GM23338 (cell line): ENCODE data around the gene EYA3. TPM values are rescaled to one million over a fixed set of nuclear protein-coding genes. Genes with fewer than 3 reads are reported as not detected.

ENCODE experiments used
- ATAC-seq: fragments of 200-7000 bp; cut with Tn5 transposase; 3 replicates; pipeline ENCODE4 v1.9.1; 2020
- DNase-seq: peaks from one replicate; pipeline ENCODE4 v3.0.0-alpha.2; 2015; ENCODE audit warnings: low spot score
- H2AFZ ChIP-seq: fragments of 200-600 bp; sonication (generic); 2 replicates; pipeline ENCODE4 v1.8.0; 2016; ENCODE audit warnings: antibody characterized with exemption, mild to moderate bottlenecking, moderate library complexity
- H3F3A ChIP-seq: fragments of 200-600 bp; sonication (generic); replicated peaks from 2 replicates; pipeline ENCODE4 v1.8.0; 2017; ENCODE audit warnings: antibody characterized with exemption, mixed run types, low read depth
- H3K27ac ChIP-seq: fragments of 200-600 bp; sonication (generic); 2 replicates; pipeline ENCODE4 v1.6.1; 2016; ENCODE audit warnings: low read depth
- H3K27me3 ChIP-seq: fragments of 200-600 bp; sonication (generic); 2 replicates; pipeline ENCODE4 v1.8.0; 2016; ENCODE audit warnings: mild to moderate bottlenecking, mixed run types, moderate library complexity; ENCODE audit not compliant: insufficient read depth
- H3K36me3 ChIP-seq: fragments of 200-600 bp; sonication (generic); 2 replicates; pipeline ENCODE4 v1.8.0; 2016; ENCODE audit warnings: mild to moderate bottlenecking; ENCODE audit not compliant: insufficient read depth
- H3K4me1 ChIP-seq: fragments of 200-600 bp; sonication (generic); 2 replicates; pipeline ENCODE4 v1.8.0; 2016; ENCODE audit warnings: mild to moderate bottlenecking, moderate library complexity; ENCODE audit not compliant: insufficient read depth
- H3K4me2 ChIP-seq: fragments of 200-600 bp; sonication (generic); 2 replicates; pipeline ENCODE4 v1.7.1; 2017; ENCODE audit warnings: mixed run types
- H3K4me3 ChIP-seq: fragments of 200-600 bp; sonication (generic); 2 replicates; pipeline ENCODE4 v1.6.1; 2016; ENCODE audit warnings: mixed run types
- H3K79me2 ChIP-seq: fragments of 200-600 bp; sonication (generic); replicated peaks from 2 replicates; pipeline ENCODE4 v1.8.0; 2017; ENCODE audit warnings: mild to moderate bottlenecking; ENCODE audit not compliant: insufficient read depth
- H3K9me2 ChIP-seq: fragments of 200-600 bp; sonication (generic); 2 replicates; pipeline ENCODE4 v1.8.0; 2017; ENCODE audit not compliant: insufficient read depth
- H4K20me1 ChIP-seq: fragments of 200-600 bp; sonication (generic); replicated peaks from 2 replicates; pipeline ENCODE4 v1.8.0; 2017; ENCODE audit warnings: mild to moderate bottlenecking; ENCODE audit not compliant: insufficient read depth
- H3K27ac Mint-ChIP-seq: 2 replicates; pipeline ENCODE4 v1.8.0; 2020; ENCODE audit warnings: inconsistent platforms, mild to moderate bottlenecking, moderate library complexity, mixed read lengths
- H3K27me3 Mint-ChIP-seq: 3 replicates; pipeline ENCODE4 v1.8.0; 2022; ENCODE audit warnings: low read depth, mild to moderate bottlenecking, moderate library complexity, mixed read lengths, inconsistent platforms; ENCODE audit not compliant: insufficient read depth, poor library complexity
- H3K36me3 Mint-ChIP-seq: 3 replicates; pipeline ENCODE4 v1.8.0; 2021; ENCODE audit warnings: low read depth, mild to moderate bottlenecking, inconsistent platforms, moderate library complexity, mixed read lengths
- H3K4me1 Mint-ChIP-seq: 3 replicates; pipeline ENCODE4 v1.8.0; 2020; ENCODE audit warnings: mild to moderate bottlenecking, inconsistent platforms, mixed read lengths
- H3K4me3 Mint-ChIP-seq: 3 replicates; pipeline ENCODE4 v1.8.0; 2021; ENCODE audit warnings: moderate library complexity, mild to moderate bottlenecking, inconsistent platforms, mixed read lengths
- H3K9me3 Mint-ChIP-seq: 3 replicates; pipeline ENCODE4 v1.8.0; 2020; ENCODE audit warnings: moderate library complexity, mild to moderate bottlenecking, inconsistent platforms, mixed read lengths
- CREB1 ChIP-seq: fragments of 250-450 bp; sonication (Bioruptor Pico); IDR thresholded peaks from 2 replicates; pipeline ENCODE4 v1.5.0; 2020; ENCODE audit warnings: low read depth, mild to moderate bottlenecking, moderate library complexity
- EZH2 ChIP-seq: fragments of 200-600 bp; sonication (generic); IDR thresholded peaks from one replicate; pipeline ENCODE4 v1.8.0; 2017; ENCODE audit warnings: antibody characterized with exemption, mild to moderate bottlenecking, low read depth; ENCODE audit not compliant: unreplicated experiment
- EZH2phosphoT487 ChIP-seq: fragments of 200-600 bp; sonication (generic); IDR thresholded peaks from one replicate; pipeline ENCODE4 v1.8.1; 2018; ENCODE audit warnings: antibody characterized with exemption; ENCODE audit not compliant: unreplicated experiment
- JUNB ChIP-seq: IDR thresholded peaks from one replicate; pipeline ENCODE4 v1.6.1; 2016; ENCODE audit warnings: antibody characterized with exemption; ENCODE audit not compliant: unreplicated experiment
- NANOG ChIP-seq: IDR thresholded peaks from 2 replicates; pipeline ENCODE4 v1.6.1; 2016; ENCODE audit warnings: antibody characterized with exemption, borderline replicate concordance
- POLR2AphosphoS5 ChIP-seq: IDR thresholded peaks from 2 replicates; pipeline ENCODE4 v1.6.1; 2016; ENCODE audit warnings: antibody characterized with exemption, low read depth
- STAT1 ChIP-seq: IDR thresholded peaks from one replicate; pipeline ENCODE4 v1.6.1; 2016; ENCODE audit warnings: antibody characterized with exemption; ENCODE audit not compliant: unreplicated experiment
- ZNF114 ChIP-seq: fragments of 250-450 bp; sonication (Bioruptor Pico); IDR thresholded peaks from 2 replicates; pipeline ENCODE4 v1.5.0; 2020; ENCODE audit warnings: mild to moderate bottlenecking, moderate library complexity
- ZNF331 ChIP-seq: fragments of 250-450 bp; sonication (Bioruptor Pico); IDR thresholded peaks from 2 replicates; pipeline ENCODE4 v1.5.0; 2020; ENCODE audit warnings: low read depth, mild to moderate bottlenecking, moderate library complexity
- polyA plus RNA-seq: library from polyadenylated mRNA; unstranded; fragments of >200 nt; fragmentation: Nextera tagmentation; extraction: Ambion mirVana; gene quantifications from 2 replicates; pipeline ENCODE4 v1.2.1, GENCODE V29; 2016
- total RNA-seq: library from RNA; depleted of rRNA; stranded (reverse); fragments of >200 nt; shearing (Covaris generic); gene quantifications from 2 replicates; pipeline ENCODE4 v1.2.3, GENCODE V29; 2014
- TF ChIP-seq, protein P1 (sequence below): fragments of 250-450 bp; sonication (Bioruptor Pico); IDR thresholded peaks from 2 replicates; pipeline ENCODE4 v1.5.0; 2020; ENCODE audit warnings: mild to moderate bottlenecking, moderate library complexity
- TF ChIP-seq, protein P2 (sequence below): IDR thresholded peaks from one replicate; pipeline ENCODE4 v1.6.1; 2018; ENCODE audit warnings: antibody characterized with exemption; ENCODE audit not compliant: unreplicated experiment
- TF ChIP-seq, protein P3 (sequence below), 2 experiments: fragments of 200-600 bp in 1 of 2; sonication (generic) in 1 of 2; conservative IDR thresholded peaks; 2 replicates each; pipeline versions ENCODE4 v1.5.1 to v1.6.1; 2016 to 2017; ENCODE audit warnings: antibody characterized with exemption in 2 of 2, low read depth in 2 of 2, mild to moderate bottlenecking in 2 of 2, moderate library complexity in 1 of 2
- TF ChIP-seq, protein P4 (sequence below): IDR thresholded peaks from 2 replicates; pipeline ENCODE4 v1.6.1; 2016; ENCODE audit warnings: antibody characterized with exemption

Gene EYA3
- total and polyA plus RNA-seq, 2 experiments from 2014 or later: 12.5 to 33.6 TPM

DNA sequence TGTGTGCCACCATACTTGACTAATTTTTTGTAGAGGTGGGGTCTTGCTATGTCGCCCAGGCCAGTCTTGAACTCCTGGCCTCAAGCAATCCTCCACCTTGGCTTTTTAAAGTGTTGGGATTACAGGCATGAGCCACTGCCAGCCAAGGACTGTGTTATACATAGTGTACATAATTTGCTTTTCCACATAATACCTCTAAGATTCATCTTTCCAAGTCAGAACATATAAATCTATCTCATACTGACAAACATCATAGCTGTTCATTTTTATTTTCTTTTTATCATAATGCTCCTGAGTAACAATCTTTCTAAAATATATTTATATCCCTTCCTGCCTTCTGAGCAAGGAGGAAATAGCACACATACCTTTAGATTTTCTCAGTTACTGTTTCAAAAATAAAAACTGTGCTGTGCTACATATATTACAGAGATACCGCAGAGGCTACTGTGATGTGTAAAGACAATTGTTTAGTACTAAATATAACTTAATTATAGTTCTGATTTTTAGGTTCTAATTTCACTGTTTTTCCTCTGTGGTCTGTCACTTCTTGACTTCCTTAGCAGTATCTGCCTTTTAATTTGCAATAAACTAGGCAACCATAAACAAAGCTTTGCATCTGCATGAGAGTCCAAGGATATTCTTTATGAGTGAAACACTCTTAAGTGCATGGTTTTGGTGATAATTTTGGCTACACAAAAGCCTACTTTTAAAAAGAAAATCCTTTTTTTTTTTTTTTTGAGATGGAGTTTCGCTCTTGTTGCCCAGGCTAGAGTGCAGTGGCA lies 59.3 kb downstream of the EYA3 start:
- H3K27ac ChIP-seq: no peak overlapping the region
- H3K27ac Mint-ChIP-seq: no peak overlapping the region

More for the DNA sequence above, 59.3 kb downstream of the EYA3 start:
- Mint-ChIP-seq H3K9me3 (no peaks in the 10 kb centered on the region), H3K36me3 (no peaks in the 10 kb centered on the region), H3K4me3 (no peak overlapping the region), H3K4me1 (no peaks in the 10 kb centered on the region), H3K27me3 (no peaks in the 10 kb centered on the region)
- DNase-seq (no peak), ATAC-seq (no peak)
- no peak overlapping the region for H3K4me2 ChIP-seq
- TF ChIP-seq POLR2AphosphoS5 (no peak), JUNB (no peak), CREB1 (CRISPR knock-in tag) (no peak), EZH2 (no peak), EZH2phosphoT487 (no peak), STAT1 (no peak), NANOG (no peak), ZNF114 (CRISPR knock-in tag) (no peak), ZNF331 (CRISPR knock-in tag) (no peak)
- TF ChIP-seq, protein P1, sequence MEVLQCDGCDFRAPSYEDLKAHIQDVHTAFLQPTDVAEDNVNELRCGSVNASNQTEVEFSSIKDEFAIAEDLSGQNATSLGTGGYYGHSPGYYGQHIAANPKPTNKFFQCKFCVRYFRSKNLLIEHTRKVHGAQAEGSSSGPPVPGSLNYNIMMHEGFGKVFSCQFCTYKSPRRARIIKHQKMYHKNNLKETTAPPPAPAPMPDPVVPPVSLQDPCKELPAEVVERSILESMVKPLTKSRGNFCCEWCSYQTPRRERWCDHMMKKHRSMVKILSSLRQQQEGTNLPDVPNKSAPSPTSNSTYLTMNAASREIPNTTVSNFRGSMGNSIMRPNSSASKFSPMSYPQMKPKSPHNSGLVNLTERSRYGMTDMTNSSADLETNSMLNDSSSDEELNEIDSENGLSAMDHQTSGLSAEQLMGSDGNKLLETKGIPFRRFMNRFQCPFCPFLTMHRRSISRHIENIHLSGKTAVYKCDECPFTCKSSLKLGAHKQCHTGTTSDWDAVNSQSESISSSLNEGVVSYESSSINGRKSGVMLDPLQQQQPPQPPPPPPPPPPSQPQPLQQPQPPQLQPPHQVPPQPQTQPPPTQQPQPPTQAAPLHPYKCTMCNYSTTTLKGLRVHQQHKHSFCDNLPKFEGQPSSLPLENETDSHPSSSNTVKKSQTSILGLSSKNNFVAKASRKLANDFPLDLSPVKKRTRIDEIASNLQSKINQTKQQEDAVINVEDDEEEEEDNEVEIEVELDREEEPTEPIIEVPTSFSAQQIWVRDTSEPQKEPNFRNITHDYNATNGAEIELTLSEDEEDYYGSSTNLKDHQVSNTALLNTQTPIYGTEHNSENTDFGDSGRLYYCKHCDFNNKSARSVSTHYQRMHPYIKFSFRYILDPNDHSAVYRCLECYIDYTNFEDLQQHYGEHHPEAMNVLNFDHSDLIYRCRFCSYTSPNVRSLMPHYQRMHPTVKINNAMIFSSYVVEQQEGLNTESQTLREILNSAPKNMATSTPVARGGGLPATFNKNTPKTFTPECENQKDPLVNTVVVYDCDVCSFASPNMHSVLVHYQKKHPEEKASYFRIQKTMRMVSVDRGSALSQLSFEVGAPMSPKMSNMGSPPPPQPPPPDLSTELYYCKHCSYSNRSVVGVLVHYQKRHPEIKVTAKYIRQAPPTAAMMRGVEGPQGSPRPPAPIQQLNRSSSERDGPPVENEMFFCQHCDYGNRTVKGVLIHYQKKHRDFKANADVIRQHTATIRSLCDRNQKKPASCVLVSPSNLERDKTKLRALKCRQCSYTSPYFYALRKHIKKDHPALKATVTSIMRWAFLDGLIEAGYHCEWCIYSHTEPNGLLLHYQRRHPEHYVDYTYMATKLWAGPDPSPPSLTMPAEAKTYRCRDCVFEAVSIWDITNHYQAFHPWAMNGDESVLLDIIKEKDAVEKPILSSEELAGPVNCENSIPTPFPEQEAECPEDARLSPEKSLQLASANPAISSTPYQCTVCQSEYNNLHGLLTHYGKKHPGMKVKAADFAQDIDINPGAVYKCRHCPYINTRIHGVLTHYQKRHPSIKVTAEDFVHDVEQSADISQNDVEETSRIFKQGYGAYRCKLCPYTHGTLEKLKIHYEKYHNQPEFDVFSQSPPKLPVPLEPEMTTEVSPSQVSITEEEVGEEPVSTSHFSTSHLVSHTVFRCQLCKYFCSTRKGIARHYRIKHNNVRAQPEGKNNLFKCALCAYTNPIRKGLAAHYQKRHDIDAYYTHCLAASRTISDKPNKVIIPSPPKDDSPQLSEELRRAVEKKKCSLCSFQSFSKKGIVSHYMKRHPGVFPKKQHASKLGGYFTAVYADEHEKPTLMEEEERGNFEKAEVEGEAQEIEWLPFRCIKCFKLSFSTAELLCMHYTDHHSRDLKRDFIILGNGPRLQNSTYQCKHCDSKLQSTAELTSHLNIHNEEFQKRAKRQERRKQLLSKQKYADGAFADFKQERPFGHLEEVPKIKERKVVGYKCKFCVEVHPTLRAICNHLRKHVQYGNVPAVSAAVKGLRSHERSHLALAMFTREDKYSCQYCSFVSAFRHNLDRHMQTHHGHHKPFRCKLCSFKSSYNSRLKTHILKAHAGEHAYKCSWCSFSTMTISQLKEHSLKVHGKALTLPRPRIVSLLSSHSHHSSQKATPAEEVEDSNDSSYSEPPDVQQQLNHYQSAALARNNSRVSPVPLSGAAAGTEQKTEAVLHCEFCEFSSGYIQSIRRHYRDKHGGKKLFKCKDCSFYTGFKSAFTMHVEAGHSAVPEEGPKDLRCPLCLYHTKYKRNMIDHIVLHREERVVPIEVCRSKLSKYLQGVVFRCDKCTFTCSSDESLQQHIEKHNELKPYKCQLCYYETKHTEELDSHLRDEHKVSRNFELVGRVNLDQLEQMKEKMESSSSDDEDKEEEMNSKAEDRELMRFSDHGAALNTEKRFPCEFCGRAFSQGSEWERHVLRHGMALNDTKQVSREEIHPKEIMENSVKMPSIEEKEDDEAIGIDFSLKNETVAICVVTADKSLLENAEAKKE (CRISPR knock-in tag): no peak
- TF ChIP-seq, protein P2, sequence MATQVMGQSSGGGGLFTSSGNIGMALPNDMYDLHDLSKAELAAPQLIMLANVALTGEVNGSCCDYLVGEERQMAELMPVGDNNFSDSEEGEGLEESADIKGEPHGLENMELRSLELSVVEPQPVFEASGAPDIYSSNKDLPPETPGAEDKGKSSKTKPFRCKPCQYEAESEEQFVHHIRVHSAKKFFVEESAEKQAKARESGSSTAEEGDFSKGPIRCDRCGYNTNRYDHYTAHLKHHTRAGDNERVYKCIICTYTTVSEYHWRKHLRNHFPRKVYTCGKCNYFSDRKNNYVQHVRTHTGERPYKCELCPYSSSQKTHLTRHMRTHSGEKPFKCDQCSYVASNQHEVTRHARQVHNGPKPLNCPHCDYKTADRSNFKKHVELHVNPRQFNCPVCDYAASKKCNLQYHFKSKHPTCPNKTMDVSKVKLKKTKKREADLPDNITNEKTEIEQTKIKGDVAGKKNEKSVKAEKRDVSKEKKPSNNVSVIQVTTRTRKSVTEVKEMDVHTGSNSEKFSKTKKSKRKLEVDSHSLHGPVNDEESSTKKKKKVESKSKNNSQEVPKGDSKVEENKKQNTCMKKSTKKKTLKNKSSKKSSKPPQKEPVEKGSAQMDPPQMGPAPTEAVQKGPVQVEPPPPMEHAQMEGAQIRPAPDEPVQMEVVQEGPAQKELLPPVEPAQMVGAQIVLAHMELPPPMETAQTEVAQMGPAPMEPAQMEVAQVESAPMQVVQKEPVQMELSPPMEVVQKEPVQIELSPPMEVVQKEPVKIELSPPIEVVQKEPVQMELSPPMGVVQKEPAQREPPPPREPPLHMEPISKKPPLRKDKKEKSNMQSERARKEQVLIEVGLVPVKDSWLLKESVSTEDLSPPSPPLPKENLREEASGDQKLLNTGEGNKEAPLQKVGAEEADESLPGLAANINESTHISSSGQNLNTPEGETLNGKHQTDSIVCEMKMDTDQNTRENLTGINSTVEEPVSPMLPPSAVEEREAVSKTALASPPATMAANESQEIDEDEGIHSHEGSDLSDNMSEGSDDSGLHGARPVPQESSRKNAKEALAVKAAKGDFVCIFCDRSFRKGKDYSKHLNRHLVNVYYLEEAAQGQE: no peak
- TF ChIP-seq, protein P3, sequence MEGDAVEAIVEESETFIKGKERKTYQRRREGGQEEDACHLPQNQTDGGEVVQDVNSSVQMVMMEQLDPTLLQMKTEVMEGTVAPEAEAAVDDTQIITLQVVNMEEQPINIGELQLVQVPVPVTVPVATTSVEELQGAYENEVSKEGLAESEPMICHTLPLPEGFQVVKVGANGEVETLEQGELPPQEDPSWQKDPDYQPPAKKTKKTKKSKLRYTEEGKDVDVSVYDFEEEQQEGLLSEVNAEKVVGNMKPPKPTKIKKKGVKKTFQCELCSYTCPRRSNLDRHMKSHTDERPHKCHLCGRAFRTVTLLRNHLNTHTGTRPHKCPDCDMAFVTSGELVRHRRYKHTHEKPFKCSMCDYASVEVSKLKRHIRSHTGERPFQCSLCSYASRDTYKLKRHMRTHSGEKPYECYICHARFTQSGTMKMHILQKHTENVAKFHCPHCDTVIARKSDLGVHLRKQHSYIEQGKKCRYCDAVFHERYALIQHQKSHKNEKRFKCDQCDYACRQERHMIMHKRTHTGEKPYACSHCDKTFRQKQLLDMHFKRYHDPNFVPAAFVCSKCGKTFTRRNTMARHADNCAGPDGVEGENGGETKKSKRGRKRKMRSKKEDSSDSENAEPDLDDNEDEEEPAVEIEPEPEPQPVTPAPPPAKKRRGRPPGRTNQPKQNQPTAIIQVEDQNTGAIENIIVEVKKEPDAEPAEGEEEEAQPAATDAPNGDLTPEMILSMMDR (conservative IDR thresholded peaks at IDR 0.05; ENCODE audit: low read depth in 2 of 2): no peak
- TF ChIP-seq, protein P4, sequence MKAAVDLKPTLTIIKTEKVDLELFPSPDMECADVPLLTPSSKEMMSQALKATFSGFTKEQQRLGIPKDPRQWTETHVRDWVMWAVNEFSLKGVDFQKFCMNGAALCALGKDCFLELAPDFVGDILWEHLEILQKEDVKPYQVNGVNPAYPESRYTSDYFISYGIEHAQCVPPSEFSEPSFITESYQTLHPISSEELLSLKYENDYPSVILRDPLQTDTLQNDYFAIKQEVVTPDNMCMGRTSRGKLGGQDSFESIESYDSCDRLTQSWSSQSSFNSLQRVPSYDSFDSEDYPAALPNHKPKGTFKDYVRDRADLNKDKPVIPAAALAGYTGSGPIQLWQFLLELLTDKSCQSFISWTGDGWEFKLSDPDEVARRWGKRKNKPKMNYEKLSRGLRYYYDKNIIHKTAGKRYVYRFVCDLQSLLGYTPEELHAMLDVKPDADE: no peak
- H3K27me3 ChIP-seq: no peaks in the 10 kb centered on the region
- no peaks in the 10 kb centered on the region for H3F3A ChIP-seq
- H3K9me2 ChIP-seq: no peaks in the 10 kb centered on the region
- H4K20me1 ChIP-seq: peaks cover 2% of the 10 kb centered on the region; the same call in 1 of the 2 replicates
- H3K79me2 ChIP-seq: no peaks in the 10 kb centered on the region; the same call in 1 of the 2 replicates
- H2AFZ ChIP-seq: no peak overlapping the region
- H3K36me3 ChIP-seq: no peaks in the 10 kb centered on the region
- no peaks in the 10 kb centered on the region for H3K4me1 ChIP-seq
- no peak overlapping the region for H3K4me3 ChIP-seq
